ENCODE data around the gene ZBTB14. TPM values are rescaled to one million over a fixed set of nuclear protein-coding genes. Genes with fewer than 3 reads are reported as not detected.

ZBTB14 gene
- total RNA-seq, 4 donors from 2014 or later, result 6.9 to 34.4 (median 18.4) TPM

DNA sequence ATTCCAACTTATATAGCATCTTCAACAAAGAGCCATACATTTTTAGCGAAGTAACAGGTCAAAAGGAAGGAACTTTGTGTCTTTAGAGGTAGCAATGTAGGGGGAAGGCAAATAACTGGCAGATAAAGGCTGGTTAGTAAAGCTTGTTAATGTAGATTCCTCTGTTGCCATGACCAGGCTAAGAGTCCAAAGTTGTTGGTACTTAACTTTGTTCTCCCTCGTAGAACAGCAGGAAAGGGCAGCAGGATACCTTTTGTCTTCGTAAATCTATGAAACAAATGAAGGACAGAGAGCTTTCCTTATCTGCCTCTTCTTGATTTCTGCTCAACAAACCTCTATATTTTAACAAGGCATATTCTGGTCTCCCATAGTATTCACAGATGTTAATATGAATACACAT, 18.6 kb downstream of the ZBTB14 start:
- Histone ChIP-seq H3K4me3 (no peak overlapping the region), H3K36me3 (no peaks in the 10 kb centered on the region), H3K9me3 (no peaks in the 10 kb centered on the region), H3K4me1 (no peaks in the 10 kb centered on the region), H3K27me3 (no peaks in the 10 kb centered on the region), H3K27ac (no peak overlapping the region)
- WGBS, 2 donors (ENCODE audit: low coverage in 1 of 2), result 22 to 29% methylated on average over 3 of the region's 3 CpGs
- ATAC-seq, result no peak
- TF ChIP-seq POLR2A (IDR thresholded peaks at IDR 0.05), result no peak
- TF ChIP-seq EP300 (IDR thresholded peaks at IDR 0.05), result no peak
- TF ChIP-seq POLR2AphosphoS5 (IDR thresholded peaks at IDR 0.05), result no peak
- no peak for TF ChIP-seq CTCF (IDR thresholded peaks at IDR 0.05)

DNA sequence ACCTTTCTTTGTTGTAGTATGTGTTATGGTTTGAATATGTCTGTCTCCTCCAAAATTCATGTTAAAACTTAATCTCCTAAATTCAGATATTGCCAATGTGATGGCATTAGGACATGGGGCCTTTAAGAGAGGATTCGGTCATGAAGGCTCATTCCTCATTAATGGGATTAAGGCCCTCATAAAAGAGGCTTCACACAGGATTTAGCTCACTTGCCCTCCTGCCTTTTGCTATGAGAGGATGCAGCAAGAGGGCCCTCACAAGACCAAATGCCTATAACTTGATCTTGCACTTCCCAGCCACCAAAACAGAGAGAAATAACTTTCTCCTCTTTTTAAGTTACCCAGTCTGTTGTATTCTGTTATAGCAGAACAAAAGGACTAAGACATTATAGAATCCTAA, 19.7 kb downstream of the ZBTB14 start:
- no peak overlapping the region for H3K4me3 ChIP-seq
- no peaks in the 10 kb centered on the region for H3K9me3 ChIP-seq
- no peaks in the 10 kb centered on the region for H3K36me3 ChIP-seq
- no peaks in the 10 kb centered on the region for H3K27me3 ChIP-seq
- WGBS, 2 donors (ENCODE audit: low coverage in 1 of 2), result 33 to 100% methylated on average over 1 of the region's 1 CpG
- no peak for ATAC-seq
- H3K4me1 ChIP-seq, result no peaks in the 10 kb centered on the region
- no peak for TF ChIP-seq EP300 (IDR thresholded peaks at IDR 0.05)
- TF ChIP-seq POLR2AphosphoS5 (IDR thresholded peaks at IDR 0.05), result no peak
- TF ChIP-seq POLR2A (IDR thresholded peaks at IDR 0.05), result no peak
- TF ChIP-seq CTCF (IDR thresholded peaks at IDR 0.05), result no peak
- H3K27ac ChIP-seq, result no peak overlapping the region

GRCh38 chr18:5268874-5269273, 26.7 kb downstream of the ZBTB14 start:
- no peak for TF ChIP-seq EP300 (IDR thresholded peaks at IDR 0.05)
- TF ChIP-seq CTCF (IDR thresholded peaks at IDR 0.05), result no peak
- TF ChIP-seq POLR2AphosphoS5 (IDR thresholded peaks at IDR 0.05), result no peak
- TF ChIP-seq POLR2A (IDR thresholded peaks at IDR 0.05), result no peak
- no peak overlapping the region for H3K27ac ChIP-seq
- no peaks in the 10 kb centered on the region for H3K4me1 ChIP-seq
- peaks cover 0 to 12% (median 0%) of the 10 kb centered on the region in 3 donors for H3K9me3 ChIP-seq
- no peaks in the 10 kb centered on the region for H3K27me3 ChIP-seq
- no peaks in the 10 kb centered on the region for H3K36me3 ChIP-seq
- no peak overlapping the region for H3K4me3 ChIP-seq
- ATAC-seq, result no peak

- TF ChIP-seq POLR2AphosphoS5 (IDR thresholded peaks at IDR 0.05) (no peak), POLR2A (IDR thresholded peaks at IDR 0.05) (no peak), EP300 (IDR thresholded peaks at IDR 0.05) (no peak), CTCF (IDR thresholded peaks at IDR 0.05) (no peak)
- H3K4me1 ChIP-seq, result no peaks in the 10 kb centered on the region
- H3K9me3 ChIP-seq, result peaks cover 0 to 19% (median 0%) of the 10 kb centered on the region in 3 donors
- 79 to 83% methylated on average over 3 of the region's 3 CpGs for WGBS, 2 donors (ENCODE audit: low coverage in 1 of 2)
- no peak for ATAC-seq
- H3K27me3 ChIP-seq, result no peaks in the 10 kb centered on the region
- no peak overlapping the region for H3K4me3 ChIP-seq
- no peaks in the 10 kb centered on the region for H3K36me3 ChIP-seq
- H3K27ac ChIP-seq, result no peak overlapping the region
These were observed 28.8 kb downstream of the ZBTB14 start for GRCh38 chr18:5266721-5267120.

DNA sequence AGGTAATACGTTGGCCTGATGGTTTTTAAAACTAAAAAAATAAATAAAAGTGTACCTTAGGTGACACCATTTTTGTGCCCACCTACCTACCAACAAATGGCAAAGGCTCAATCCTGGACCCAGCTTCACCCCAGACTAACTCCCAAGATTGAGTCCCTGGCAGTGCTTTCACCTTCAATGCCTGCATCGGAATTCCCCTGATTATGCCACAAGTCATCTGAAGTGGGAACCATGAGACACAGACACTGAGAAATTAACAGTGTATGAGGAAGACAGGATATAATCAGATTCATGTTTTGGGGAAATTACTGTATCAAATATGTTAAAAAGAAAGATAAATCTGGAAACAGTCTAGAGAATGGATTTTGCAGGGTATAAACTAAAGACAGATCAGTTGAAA, 41.6 kb downstream of the ZBTB14 start:
- Histone ChIP-seq H3K36me3 (no peaks in the 10 kb centered on the region), H3K4me3 (no peak overlapping the region), H3K27me3 (no peaks in the 10 kb centered on the region), H3K4me1 (no peaks in the 10 kb centered on the region), H3K27ac (no peak overlapping the region), H3K9me3 (no peaks in the 10 kb centered on the region)
- TF ChIP-seq POLR2A (IDR thresholded peaks at IDR 0.05) (no peak), EP300 (IDR thresholded peaks at IDR 0.05) (no peak), CTCF (IDR thresholded peaks at IDR 0.05) (no peak), POLR2AphosphoS5 (IDR thresholded peaks at IDR 0.05) (no peak)
- 59 to 62% methylated on average over 2 of the region's 2 CpGs for WGBS, 2 donors (ENCODE audit: low coverage in 1 of 2)
- ATAC-seq, result no peak

All from gastroesophageal sphincter (tissue), 4 donors.